Mammary epithelial cell (primary cell): ENCODE results near the gene LYZL4.

ENCODE experiments used
- EZH2 ChIP-seq: IDR thresholded peaks from 2 replicates; pipeline ENCODE4 v1.6.1; 2012; ENCODE audit warnings: low read length, inconsistent platforms, borderline replicate concordance
- TF ChIP-seq, protein P1 (sequence below), 2 donors: IDR thresholded peaks in 1 of 2; conservative IDR thresholded peaks in 1 of 2; 2 replicates each; pipeline ENCODE4 v1.5.1; 2011 to 2012; ENCODE audit warnings: inconsistent platforms in 2 of 2, low read length in 2 of 2, mild to moderate bottlenecking in 2 of 2, control low read depth in 1 of 2, low read depth in 1 of 2; ENCODE audit not compliant: insufficient read depth in 1 of 2; ENCODE audit errors: extremely low read depth in 1 of 2

DNA sequence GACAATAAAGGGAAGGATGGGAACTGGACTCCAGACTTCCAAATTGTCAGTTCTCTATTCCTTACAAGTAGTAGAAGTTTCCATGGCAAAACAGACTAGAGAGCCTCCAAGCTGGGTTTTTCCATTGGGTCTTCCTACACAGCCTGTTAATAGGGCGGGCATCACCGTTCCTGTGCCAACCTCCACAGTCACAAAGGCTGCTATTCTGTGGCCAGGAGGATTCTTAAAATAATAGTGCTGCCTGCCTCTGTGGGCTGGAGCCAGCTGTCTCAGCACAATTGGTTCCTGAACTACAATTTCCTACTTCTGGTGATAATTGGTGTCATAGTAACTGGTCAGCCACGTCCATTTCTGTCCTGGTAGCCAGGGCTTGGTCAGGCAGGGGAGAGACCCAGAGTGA lies 38.6 kb downstream of the LYZL4 start:
- TF ChIP-seq, protein P1, sequence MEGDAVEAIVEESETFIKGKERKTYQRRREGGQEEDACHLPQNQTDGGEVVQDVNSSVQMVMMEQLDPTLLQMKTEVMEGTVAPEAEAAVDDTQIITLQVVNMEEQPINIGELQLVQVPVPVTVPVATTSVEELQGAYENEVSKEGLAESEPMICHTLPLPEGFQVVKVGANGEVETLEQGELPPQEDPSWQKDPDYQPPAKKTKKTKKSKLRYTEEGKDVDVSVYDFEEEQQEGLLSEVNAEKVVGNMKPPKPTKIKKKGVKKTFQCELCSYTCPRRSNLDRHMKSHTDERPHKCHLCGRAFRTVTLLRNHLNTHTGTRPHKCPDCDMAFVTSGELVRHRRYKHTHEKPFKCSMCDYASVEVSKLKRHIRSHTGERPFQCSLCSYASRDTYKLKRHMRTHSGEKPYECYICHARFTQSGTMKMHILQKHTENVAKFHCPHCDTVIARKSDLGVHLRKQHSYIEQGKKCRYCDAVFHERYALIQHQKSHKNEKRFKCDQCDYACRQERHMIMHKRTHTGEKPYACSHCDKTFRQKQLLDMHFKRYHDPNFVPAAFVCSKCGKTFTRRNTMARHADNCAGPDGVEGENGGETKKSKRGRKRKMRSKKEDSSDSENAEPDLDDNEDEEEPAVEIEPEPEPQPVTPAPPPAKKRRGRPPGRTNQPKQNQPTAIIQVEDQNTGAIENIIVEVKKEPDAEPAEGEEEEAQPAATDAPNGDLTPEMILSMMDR (conservative IDR thresholded peaks at IDR 0.05 in 1 of 2, IDR thresholded peaks at IDR 0.05 in 1 of 2; ENCODE audit: extremely low read depth in 1 of 2, insufficient read depth in 1 of 2, low read depth in 1 of 2, low read length in 2 of 2), result no peak
- TF ChIP-seq EZH2, result no peak
